D721Med (cell line): ENCODE results near the gene EIF4G3.
"Not testable (repeated sequence)": the region's sequence is repeated elsewhere in the genome, so short reads cannot be mapped to it uniquely, and the experiment has no call there.

Source experiments
- DNase-seq: peaks from one replicate; pipeline ENCODE4 v3.0.0; 2011; ENCODE audit warnings: low spot score; ENCODE audit not compliant: insufficient read length
- FAIRE-seq: peaks from 2 replicates; lab custom pipeline; 2011; peaks lifted over from hg19 to GRCh38; lab: Jason Lieb, UNC
- TF ChIP-seq, protein P1 (sequence below): IDR thresholded peaks from 2 replicates; pipeline ENCODE4 v1.5.1; 2012; ENCODE audit warnings: mild to moderate bottlenecking, control low read depth; ENCODE audit not compliant: insufficient read depth; ENCODE audit errors: missing control alignments

EIF4G3 gene

GRCh38 chr1:21104683-21105082 lies 72.0 kb downstream of the EIF4G3 start:
- no peak for DNase-seq
- TF ChIP-seq, protein P1, sequence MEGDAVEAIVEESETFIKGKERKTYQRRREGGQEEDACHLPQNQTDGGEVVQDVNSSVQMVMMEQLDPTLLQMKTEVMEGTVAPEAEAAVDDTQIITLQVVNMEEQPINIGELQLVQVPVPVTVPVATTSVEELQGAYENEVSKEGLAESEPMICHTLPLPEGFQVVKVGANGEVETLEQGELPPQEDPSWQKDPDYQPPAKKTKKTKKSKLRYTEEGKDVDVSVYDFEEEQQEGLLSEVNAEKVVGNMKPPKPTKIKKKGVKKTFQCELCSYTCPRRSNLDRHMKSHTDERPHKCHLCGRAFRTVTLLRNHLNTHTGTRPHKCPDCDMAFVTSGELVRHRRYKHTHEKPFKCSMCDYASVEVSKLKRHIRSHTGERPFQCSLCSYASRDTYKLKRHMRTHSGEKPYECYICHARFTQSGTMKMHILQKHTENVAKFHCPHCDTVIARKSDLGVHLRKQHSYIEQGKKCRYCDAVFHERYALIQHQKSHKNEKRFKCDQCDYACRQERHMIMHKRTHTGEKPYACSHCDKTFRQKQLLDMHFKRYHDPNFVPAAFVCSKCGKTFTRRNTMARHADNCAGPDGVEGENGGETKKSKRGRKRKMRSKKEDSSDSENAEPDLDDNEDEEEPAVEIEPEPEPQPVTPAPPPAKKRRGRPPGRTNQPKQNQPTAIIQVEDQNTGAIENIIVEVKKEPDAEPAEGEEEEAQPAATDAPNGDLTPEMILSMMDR = no peak
- no peak for FAIRE-seq

- FAIRE-seq (no peak), DNase-seq (no peak)
- TF ChIP-seq, protein P1 = no peak
Measured at GRCh38 chr1:21100481-21100921, 76.2 kb downstream of the EIF4G3 start.

GRCh38 chr1:21099869-21100131 lies 76.9 kb downstream of the EIF4G3 start:
- TF ChIP-seq, protein P1 = no peak
- DNase-seq (no peak), FAIRE-seq (no peak)

DNA sequence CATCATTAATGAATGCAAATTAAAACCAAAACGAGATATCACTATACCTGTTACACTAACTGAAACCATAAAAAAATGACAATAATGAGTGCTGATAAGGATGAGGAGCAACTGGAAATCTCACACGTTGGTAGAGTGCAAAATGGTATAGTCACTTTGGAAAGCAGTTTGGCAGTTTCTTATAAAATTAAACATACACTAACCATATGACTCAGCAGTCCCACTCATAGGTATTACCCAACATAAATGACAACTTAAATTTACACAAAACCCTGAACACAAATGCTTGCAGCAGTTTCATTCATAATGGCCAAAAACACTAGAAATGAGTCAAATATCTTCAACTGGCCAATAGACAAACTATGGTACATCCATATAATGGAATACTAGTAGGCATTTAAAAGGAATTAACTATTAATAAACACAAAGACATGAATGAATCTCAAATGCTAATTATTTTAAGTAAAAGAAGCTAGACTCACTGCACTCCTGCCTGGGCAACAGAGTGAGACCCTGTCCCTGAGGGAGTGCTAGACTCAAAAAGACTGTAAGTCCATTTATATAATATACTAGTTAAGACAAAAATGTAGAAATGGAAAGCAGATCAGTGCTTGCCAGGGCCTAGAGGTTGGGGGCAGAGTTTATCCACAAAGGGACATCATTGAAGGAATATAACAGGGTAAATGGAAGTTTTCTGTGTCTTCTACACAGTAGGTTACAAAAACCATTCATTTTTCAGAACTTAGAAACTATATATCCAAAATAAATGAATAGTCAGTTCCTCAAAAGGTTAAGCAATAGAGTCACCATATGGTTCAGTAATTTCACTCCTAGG lies 77.4 kb downstream of the EIF4G3 start:
- no peak for DNase-seq
- TF ChIP-seq, protein P1 = no peak
- FAIRE-seq = no peak

DNA sequence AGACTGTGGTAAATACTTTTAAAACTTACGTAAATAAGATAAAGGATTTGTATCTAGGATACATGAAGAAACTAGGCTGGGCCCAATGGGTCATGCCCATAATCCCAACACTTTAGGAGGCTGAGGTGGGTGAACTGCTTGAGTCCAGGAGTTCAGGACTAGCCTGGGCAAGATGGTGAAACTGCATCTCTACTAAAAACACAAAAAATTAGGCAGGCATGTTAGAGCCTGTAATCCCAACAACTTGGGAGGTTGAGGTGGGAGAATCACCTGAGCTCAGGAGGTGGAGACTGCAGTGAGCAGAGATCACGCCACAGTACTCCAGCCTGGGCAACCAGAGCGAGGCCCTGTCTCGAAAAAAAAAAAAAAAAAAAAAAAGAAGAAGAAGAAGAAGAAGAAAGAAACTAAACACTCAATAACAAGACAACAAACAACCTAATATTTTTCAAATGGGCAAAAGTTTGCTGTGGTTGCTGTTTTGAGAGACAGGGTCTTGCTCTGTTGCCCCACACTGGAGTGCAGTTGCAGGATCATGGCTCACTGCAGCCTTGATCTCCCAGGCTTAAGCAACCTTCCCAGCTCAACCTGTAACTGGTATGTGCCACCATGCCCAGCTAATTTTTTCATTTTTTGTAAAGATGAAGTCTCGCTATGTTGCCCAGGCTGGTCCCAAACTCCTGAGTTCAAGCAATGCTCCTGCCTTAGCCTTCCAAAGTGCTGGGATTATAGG lies 78.3 kb downstream of the EIF4G3 start:
- TF ChIP-seq, protein P1 = no peak
- FAIRE-seq (no peak), DNase-seq (no peak)

DNA sequence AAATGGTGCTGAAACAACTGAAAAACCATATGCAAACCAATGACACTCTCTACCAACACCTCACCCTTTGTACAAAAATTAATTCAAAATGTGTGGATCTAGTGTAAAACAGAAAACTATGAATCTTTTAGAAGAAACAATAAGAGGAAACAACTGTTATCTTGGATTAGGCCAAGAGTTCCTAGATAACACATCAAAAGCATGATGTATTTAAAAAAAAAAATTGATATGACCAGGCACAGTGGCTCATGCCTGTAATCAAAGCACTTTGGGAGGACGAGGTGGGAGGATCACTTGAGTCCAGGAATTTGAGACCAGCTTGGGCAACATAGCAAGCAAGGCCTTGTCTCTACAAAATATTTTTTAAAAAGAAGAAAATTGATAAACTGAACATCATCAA lies 79.0 kb downstream of the EIF4G3 start:
- TF ChIP-seq, protein P1 = no peak
- FAIRE-seq (no peak), DNase-seq (no peak)

DNA sequence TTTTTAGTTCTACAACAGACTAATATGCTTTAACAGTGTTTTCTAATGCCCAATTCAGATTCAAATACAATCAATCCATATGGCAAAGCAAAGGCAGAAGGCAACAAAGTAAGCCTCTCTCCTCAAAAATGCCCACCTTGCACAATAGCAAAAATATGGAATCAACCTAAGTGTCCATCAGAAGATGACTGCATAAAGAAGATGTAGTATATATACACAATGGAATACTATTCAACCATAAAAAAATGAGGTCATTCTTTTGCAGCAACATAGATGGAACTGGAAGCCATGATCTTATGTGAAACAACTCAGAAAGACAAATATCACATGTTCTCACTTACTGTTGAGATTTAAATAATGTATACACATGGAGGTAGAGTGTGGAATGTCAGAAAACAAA lies 80.7 kb downstream of the EIF4G3 start:
- TF ChIP-seq, protein P1 = no peak

DNA sequence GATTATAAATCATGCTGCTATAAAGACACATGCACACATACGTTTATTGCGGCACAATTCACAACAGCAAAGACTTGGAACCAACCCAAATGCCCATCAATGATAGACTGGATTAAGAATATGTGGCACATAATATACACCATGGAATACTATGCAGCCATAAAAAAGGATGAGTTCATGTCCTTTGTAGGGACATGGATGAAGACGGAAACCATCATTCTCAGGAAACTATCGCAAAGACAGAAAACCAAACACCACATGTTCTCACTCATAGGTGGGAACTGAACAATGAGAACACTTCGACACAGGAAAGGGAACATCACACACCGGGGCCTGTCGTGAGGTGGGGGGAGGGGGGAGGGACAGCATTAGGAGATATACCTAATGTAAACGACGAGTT lies 82.4 kb downstream of the EIF4G3 start:
- DNase-seq, FAIRE-seq: not testable (repeated sequence)

More for the DNA sequence above, 80.7 kb downstream of the EIF4G3 start:
- DNase-seq (no peak), FAIRE-seq (no peak)

- FAIRE-seq, DNase-seq: not testable (repeated sequence)
Measured at GRCh38 chr1:21093271-21093958, 83.3 kb downstream of the EIF4G3 start.

DNA sequence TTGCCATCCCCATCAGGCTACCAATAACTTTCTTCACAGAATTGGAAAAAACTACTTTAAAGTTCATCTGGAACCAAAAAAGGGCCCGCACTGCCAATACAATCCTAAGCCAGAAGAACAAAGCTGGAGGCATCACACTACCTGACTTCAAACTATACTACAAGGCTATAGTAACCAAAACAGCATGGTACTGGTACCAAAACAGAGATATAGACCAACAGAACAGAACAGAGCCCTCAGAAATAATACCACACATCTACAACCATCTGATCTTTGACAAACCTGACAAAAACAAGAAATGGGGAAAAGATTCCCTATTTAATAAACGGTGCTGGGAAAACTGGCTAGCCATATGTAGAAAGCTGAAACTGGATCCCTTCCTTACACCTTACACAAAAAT lies 84.2 kb downstream of the EIF4G3 start:
- not testable (repeated sequence) for DNase-seq, FAIRE-seq
